GM19240 (cell line): ENCODE data around the gene CELA1.
"Not testable (repeated sequence)": the region's sequence is repeated elsewhere in the genome, so short reads cannot be mapped to it uniquely, and the experiment has no call there.

Experiments used
- DNase-seq: peaks from one replicate; pipeline ENCODE4 v3.0.0; 2011; ENCODE audit warnings: low spot score; ENCODE audit not compliant: insufficient read length

The CELA1 gene

GRCh38 chr12:51318846-51319599 is 27.5 kb downstream of the CELA1 start:
- no peak for DNase-seq

GRCh38 chr12:51318057-51318806 is 28.2 kb downstream of the CELA1 start:
- not testable (repeated sequence) for DNase-seq

- DNase-seq: no peak
These were observed 35.1 kb downstream of the CELA1 start for GRCh38 chr12:51311389-51311788.

- DNase-seq: no peak
These were observed 38.6 kb downstream of the CELA1 start for GRCh38 chr12:51307655-51308593.

- no peak for DNase-seq
These were observed 40.0 kb downstream of the CELA1 start for GRCh38 chr12:51306507-51306906.

- not testable (repeated sequence) for DNase-seq
These were observed 45.7 kb downstream of the CELA1 start for GRCh38 chr12:51300768-51301167.

GRCh38 chr12:51295651-51296050 is 50.8 kb downstream of the CELA1 start:
- DNase-seq: no peak

- DNase-seq: not testable (repeated sequence)
These were observed 52.4 kb downstream of the CELA1 start for GRCh38 chr12:51294097-51294496.

GRCh38 chr12:51293696-51294095 is 52.8 kb downstream of the CELA1 start:
- DNase-seq: no peak

- DNase-seq: not testable (repeated sequence)
These were observed 54.6 kb downstream of the CELA1 start for GRCh38 chr12:51291603-51292513.

GRCh38 chr12:51285843-51286242 is 60.6 kb downstream of the CELA1 start:
- DNase-seq: no peak

- DNase-seq: no peak
These were observed 65.1 kb downstream of the CELA1 start for GRCh38 chr12:51281202-51281924.
